GM12875 (cell line): Measurements from ENCODE around the gene TRIM46.

Source experiments
- H3K4me3 ChIP-seq: one replicate; pipeline ENCODE4 v1.5.1; 2011; ENCODE audit warnings: low read depth, low read length, control low read depth
- CTCF ChIP-seq: IDR thresholded peaks from 2 replicates; pipeline ENCODE4 v1.5.1; 2011; ENCODE audit warnings: low read depth, mild to moderate bottlenecking, control low read depth, inconsistent platforms, low read length, moderate library complexity, borderline replicate concordance; ENCODE audit not compliant: insufficient read depth

TRIM46 gene

DNA sequence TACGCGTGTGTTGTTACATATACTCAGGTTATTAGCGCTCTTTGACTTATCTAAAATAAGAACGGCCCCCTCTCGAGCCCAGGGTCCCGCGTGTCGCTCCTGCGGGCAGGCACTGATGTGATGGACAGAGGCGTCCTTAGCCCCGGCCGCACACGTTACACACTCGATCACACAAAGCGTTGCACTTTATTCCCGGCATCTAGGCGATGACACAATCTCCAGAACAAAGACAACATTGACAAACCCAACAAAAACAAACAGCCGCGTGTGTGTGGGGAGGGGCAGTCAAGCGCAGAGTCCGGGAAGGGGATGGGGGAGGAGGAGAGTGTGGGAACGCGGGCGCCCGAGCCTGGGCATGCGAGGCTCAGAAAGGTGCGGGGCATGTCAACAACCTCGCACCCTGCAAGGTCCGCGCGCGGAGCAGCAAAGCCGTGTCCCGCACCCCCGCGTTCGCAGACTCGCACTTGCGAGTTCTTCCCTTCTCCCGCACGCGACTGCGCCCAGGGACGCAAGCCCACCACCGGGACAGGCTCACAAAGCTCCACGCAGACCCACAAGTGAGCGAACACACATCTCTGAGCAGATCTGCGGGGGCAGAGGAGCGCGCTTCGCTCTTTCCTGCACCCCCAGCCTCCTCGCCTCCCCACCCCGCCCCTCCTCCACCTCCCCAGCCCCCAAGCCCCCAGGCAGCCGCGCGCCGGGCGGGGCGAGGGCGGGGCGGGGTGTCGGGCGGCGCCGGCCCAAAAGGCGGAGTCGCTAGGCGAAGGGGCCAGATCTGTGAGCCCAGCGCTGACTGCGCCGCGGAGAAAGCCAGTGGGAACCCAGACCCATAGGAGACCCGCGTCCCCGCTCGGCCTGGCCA is 46.3 kb upstream of the TRIM46 start, which contains the start of gene EFNA1:
Gene EFNA1, plus strand, starts transcription at position 772 of the 862 bp plus-strand sequence. CDS start 102 bp downstream, outside the sequence.
- no peak for TF ChIP-seq CTCF
- H3K4me3 ChIP-seq, result no peak within 1 kb of the TSS

- no peak for TF ChIP-seq CTCF
- H3K4me3 ChIP-seq, result no peak overlapping the region
These were observed 45.5 kb upstream of the TRIM46 start for GRCh38 chr1:155127967-155128754.

- TF ChIP-seq CTCF, result no peak
- H3K4me3 ChIP-seq, result no peak overlapping the region
These were observed 44.7 kb upstream of the TRIM46 start for GRCh38 chr1:155128755-155129473.

DNA sequence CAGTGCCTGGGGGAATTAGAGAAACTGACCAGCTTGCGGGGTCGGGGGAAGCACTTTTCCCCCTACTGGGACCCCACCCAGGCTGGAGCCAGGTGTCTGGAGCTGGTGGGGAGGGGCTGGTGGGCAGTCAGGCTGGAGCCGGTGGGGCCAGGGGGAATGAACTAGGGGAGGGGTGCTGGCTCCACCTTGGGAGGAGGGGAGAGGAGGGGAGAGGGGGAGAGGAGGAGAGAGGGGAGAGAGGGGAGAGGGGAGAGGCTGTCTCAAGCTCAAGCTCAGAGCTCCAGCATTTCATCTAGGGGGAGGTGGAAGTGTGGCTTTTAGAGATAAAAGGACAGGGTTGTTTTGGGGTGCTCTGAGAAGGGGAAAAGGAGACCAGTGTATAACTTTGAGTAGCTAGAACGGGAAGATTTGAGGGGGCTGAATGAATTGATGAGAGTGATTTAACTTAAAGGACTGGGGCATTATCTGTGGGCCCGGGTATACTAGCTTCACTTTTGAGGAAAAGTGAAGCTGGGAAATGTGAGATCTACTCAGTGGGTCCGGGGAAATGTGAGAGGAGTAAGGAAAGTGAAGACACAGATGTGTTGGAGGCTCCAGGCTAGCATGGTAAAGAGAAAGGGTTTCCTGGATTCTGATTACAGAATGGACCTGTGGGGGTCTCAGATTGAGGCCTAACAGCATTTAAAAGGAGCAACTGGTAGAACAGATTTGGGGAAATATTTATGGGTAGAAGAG is 43.2 kb upstream of the TRIM46 start:
- no peak for TF ChIP-seq CTCF
- no peak overlapping the region for H3K4me3 ChIP-seq

- H3K4me3 ChIP-seq, result no peak overlapping the region
- no peak for TF ChIP-seq CTCF
These were observed 42.4 kb upstream of the TRIM46 start for GRCh38 chr1:155131285-155131684.

GRCh38 chr1:155131856-155132255 is 41.8 kb upstream of the TRIM46 start:
- H3K4me3 ChIP-seq, result no peak overlapping the region
- TF ChIP-seq CTCF, result no peak
